GM21619 (cell line): ENCODE results near the gene CDK10.

Experiments used
- ATAC-seq: cut with Tn5 transposase; IDR thresholded peaks from one replicate; pipeline ENCODE4 v1.9.1; 2021; ENCODE audit not compliant: unreplicated experiment

CDK10 gene

GRCh38 chr16:89732142-89732917, 45.8 kb downstream of the CDK10 start:
- no peak for ATAC-seq

GRCh38 chr16:89732918-89733242, 46.4 kb downstream of the CDK10 start:
- ATAC-seq = no peak

GRCh38 chr16:89733322-89733721, 46.8 kb downstream of the CDK10 start:
- ATAC-seq = no peak

- no peak for ATAC-seq
Measured at GRCh38 chr16:89733792-89734191, 47.3 kb downstream of the CDK10 start.

GRCh38 chr16:89736554-89736953, 50.1 kb downstream of the CDK10 start:
- no peak for ATAC-seq

- no peak for ATAC-seq
Measured at GRCh38 chr16:89737341-89738071, 51.0 kb downstream of the CDK10 start.

- ATAC-seq = no peak
Measured at GRCh38 chr16:89738072-89738377, 51.5 kb downstream of the CDK10 start.

GRCh38 chr16:89738538-89739317, 52.2 kb downstream of the CDK10 start:
- no peak for ATAC-seq

GRCh38 chr16:89739383-89739782, 52.9 kb downstream of the CDK10 start:
- no peak for ATAC-seq

- no peak for ATAC-seq
Measured at GRCh38 chr16:89741342-89742014, 55.0 kb downstream of the CDK10 start.

GRCh38 chr16:89742948-89743347, 56.5 kb downstream of the CDK10 start:
- ATAC-seq = no peak

- ATAC-seq = no peak
Measured at GRCh38 chr16:89744813-89745212, 58.3 kb downstream of the CDK10 start.
